ENCODE measurements around the gene RAB36. TPM values are rescaled to one million over a fixed set of nuclear protein-coding genes. Genes with fewer than 3 reads are reported as not detected.

The RAB36 gene
- total and polyA plus RNA-seq, 2 experiments from 2014 or later: 2.7 to 5.3 TPM

DNA sequence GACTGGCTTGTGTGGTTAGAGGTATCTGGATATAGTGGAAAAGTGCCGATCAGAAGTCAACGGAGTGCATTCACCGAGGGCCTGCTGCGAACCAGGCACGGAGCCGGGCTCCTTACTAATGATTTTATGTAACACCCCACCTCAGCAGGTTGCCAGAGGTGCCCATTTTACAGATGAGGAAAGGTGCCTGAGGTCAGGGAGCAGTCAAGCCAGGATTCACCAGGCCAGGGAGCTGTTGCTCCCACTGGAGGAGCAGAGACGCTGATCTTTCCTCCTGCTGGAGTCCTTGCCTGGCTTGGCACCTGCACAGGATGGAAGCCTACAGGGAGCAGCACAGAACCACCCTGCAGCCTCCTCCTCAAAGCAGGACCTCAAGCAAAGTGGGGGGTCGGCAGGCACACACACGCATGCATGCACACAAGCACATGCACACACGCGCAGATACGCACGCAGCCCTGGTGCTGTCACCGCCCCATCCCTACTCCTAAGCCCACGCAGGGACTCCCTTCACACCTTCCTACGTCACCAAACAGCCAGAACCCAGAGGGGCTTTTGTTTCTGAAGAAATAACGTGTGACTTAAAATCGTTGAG lies 19.7 kb upstream of the RAB36 start:
- TF ChIP-seq EZH2phosphoT487 (IDR thresholded peaks at IDR 0.05; ENCODE audit: low read depth, severe bottlenecking, unreplicated experiment): no peak
- no peak for TF ChIP-seq EZH2 (IDR thresholded peaks at IDR 0.05; ENCODE audit: borderline replicate concordance)
- TF ChIP-seq, protein P1, sequence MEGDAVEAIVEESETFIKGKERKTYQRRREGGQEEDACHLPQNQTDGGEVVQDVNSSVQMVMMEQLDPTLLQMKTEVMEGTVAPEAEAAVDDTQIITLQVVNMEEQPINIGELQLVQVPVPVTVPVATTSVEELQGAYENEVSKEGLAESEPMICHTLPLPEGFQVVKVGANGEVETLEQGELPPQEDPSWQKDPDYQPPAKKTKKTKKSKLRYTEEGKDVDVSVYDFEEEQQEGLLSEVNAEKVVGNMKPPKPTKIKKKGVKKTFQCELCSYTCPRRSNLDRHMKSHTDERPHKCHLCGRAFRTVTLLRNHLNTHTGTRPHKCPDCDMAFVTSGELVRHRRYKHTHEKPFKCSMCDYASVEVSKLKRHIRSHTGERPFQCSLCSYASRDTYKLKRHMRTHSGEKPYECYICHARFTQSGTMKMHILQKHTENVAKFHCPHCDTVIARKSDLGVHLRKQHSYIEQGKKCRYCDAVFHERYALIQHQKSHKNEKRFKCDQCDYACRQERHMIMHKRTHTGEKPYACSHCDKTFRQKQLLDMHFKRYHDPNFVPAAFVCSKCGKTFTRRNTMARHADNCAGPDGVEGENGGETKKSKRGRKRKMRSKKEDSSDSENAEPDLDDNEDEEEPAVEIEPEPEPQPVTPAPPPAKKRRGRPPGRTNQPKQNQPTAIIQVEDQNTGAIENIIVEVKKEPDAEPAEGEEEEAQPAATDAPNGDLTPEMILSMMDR (IDR thresholded peaks at IDR 0.05; ENCODE audit: poor library complexity): no peak
- Histone ChIP-seq H3K36me3 (replicated peaks; ENCODE audit: insufficient read depth, low read depth) (no peaks in the 10 kb centered on the region), H3K4me2 (no peak overlapping the region), H3K27me3 (no peaks in the 10 kb centered on the region), H2AFZ (no peak overlapping the region), H3K27ac (no peak overlapping the region), H3K4me1 (ENCODE audit: insufficient read depth) (no peaks in the 10 kb centered on the region), H3K9me3 (ENCODE audit: low read depth) (no peaks in the 10 kb centered on the region), H4K20me1 (ENCODE audit: insufficient read depth, poor library complexity, severe bottlenecking) (no peaks in the 10 kb centered on the region), H3K79me2 (no peaks in the 10 kb centered on the region), H3K4me3 (no peak overlapping the region), H3K9me2 (replicated peaks; ENCODE audit: insufficient read depth) (no peaks in the 10 kb centered on the region)
- WGBS (ENCODE audit: low lambda C conversion rate, missing lambda C conversion rate): 89% methylated on average over 18 of the region's 18 CpGs
- DNase-seq (ENCODE audit: low spot score): no peak

DNA sequence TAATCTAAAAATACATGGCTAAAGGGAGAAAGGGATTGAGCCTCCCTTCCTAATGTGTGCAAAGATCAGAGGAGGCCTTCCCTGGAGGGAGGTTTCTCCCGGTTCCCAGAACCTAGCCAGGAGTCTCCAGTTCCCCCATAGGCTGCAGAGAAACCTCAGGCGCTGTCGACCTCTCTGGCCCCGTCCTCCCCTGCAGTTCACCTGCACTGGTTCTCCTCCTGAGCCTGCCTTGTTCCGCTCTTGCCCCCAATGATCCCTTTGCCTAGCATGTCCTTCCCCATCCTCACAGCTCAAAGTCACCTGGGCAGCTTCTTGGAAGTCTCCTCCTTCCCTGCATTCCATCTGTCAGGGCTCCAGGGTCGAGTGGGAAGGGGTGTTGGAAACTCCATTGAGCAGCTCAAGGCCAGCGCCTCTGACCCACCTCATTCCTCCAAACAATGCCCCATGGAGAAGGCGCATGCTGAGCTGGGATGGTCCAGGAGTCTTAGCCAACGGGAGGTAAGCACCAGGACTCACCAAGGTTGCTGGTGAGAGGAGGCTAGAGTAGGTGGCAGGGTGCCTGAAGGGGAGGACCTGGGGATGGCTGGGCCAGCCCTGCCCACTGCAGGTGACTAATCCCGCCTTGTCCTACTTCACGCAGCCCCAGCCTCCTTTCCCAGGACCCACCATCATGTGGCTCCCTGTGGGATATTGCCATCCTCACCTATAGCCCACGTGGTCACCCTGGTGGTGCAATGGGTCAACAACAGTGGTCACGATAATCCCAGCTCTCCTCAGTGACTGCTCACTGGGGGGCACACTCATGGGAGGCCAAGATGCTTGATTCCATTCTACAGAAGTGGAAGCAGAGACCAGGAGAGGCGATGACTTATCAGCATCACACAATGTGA lies 18.9 kb upstream of the RAB36 start:
- H3K9me2 ChIP-seq (replicated peaks; ENCODE audit: insufficient read depth): no peaks in the 10 kb centered on the region
- 82% methylated on average over 14 of the region's 14 CpGs for WGBS (ENCODE audit: low lambda C conversion rate, missing lambda C conversion rate)
- no peaks in the 10 kb centered on the region for H3K79me2 ChIP-seq
- H3K9me3 ChIP-seq (ENCODE audit: low read depth): no peaks in the 10 kb centered on the region
- DNase-seq (ENCODE audit: low spot score): no peak
- no peak overlapping the region for H3K4me3 ChIP-seq
- no peaks in the 10 kb centered on the region for H3K27me3 ChIP-seq
- H2AFZ ChIP-seq: no peak overlapping the region
- no peak overlapping the region for H3K4me2 ChIP-seq
- H3K27ac ChIP-seq: no peak overlapping the region
- no peaks in the 10 kb centered on the region for H3K36me3 ChIP-seq (replicated peaks; ENCODE audit: insufficient read depth, low read depth)
- TF ChIP-seq EZH2phosphoT487 (IDR thresholded peaks at IDR 0.05; ENCODE audit: low read depth, severe bottlenecking, unreplicated experiment) (no peak), EZH2 (IDR thresholded peaks at IDR 0.05; ENCODE audit: borderline replicate concordance) (no peak)
- TF ChIP-seq, protein P1 (IDR thresholded peaks at IDR 0.05; ENCODE audit: poor library complexity): no peak
- no peaks in the 10 kb centered on the region for H3K4me1 ChIP-seq (ENCODE audit: insufficient read depth)
- H4K20me1 ChIP-seq (ENCODE audit: insufficient read depth, poor library complexity, severe bottlenecking): no peaks in the 10 kb centered on the region

DNA sequence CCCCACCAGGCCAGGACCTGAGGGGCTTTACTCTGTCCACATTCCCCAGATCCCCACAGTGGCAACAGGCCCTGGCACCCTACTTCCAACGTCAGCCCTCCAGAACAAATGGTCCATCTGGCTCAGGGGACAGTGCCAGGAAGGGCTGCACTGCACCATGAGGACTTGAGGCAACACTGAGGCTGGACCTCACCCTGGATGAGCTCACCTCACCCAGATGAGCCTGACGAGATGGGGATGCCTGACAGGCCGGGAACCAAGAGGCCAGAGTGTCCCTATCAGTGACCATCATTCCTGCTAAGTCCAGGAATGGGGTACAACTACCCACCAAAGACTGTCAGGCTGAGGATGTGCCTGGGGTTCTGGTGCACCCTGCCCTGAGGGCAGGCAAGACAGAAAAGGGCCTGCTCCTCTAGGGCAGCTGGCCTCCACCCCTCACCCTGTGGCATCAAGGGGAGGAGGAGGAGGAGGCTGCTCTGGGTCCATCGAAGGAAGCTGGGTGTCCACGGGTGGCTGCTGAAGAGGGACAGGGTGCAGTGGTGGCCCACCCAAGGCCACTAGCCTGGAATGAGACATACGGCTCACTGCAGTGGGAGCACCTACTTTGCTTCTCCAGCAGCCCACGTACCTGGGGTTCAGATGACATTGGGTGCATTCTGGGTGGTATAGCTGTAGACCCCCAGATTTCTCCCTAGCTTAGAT lies 18.1 kb upstream of the RAB36 start:
- Histone ChIP-seq H3K4me3 (no peak overlapping the region), H3K4me1 (ENCODE audit: insufficient read depth) (no peaks in the 10 kb centered on the region), H3K79me2 (no peaks in the 10 kb centered on the region), H3K27ac (no peak overlapping the region), H3K9me2 (replicated peaks; ENCODE audit: insufficient read depth) (no peaks in the 10 kb centered on the region), H2AFZ (no peak overlapping the region), H4K20me1 (ENCODE audit: insufficient read depth, poor library complexity, severe bottlenecking) (no peaks in the 10 kb centered on the region), H3K27me3 (no peaks in the 10 kb centered on the region), H3K9me3 (ENCODE audit: low read depth) (no peaks in the 10 kb centered on the region), H3K36me3 (replicated peaks; ENCODE audit: insufficient read depth, low read depth) (no peaks in the 10 kb centered on the region), H3K4me2 (no peak overlapping the region)
- TF ChIP-seq EZH2phosphoT487 (IDR thresholded peaks at IDR 0.05; ENCODE audit: low read depth, severe bottlenecking, unreplicated experiment) (no peak), EZH2 (IDR thresholded peaks at IDR 0.05; ENCODE audit: borderline replicate concordance) (no peak)
- TF ChIP-seq, protein P1 (IDR thresholded peaks at IDR 0.05; ENCODE audit: poor library complexity): no peak
- no peak for DNase-seq (ENCODE audit: low spot score)
- WGBS (ENCODE audit: low lambda C conversion rate, missing lambda C conversion rate): 98% methylated on average over 7 of the region's 7 CpGs
